Measurements from ENCODE around the gene INTS1. TPM values are rescaled to one million over a fixed set of nuclear protein-coding genes. Genes with fewer than 3 reads are reported as not detected.

INTS1 gene
- total RNA-seq, 1 donor: 66.2 TPM

GRCh38 chr7:1430056-1430845, 73.9 kb downstream of the INTS1 start:
- Histone ChIP-seq H3K27ac (ENCODE audit: low read depth, low read length) (no peak overlapping the region), H3K4me1 (ENCODE audit: insufficient read depth, low read length) (peaks cover 6% of the 10 kb centered on the region), H2AFZ (ENCODE audit: low read length) (no peak overlapping the region), H3K9me3 (ENCODE audit: low read depth, low read length) (no peaks in the 10 kb centered on the region), H3K79me2 (ENCODE audit: insufficient read depth, low read length) (no peaks in the 10 kb centered on the region), H3K36me3 (ENCODE audit: insufficient read depth, low read length) (no peaks in the 10 kb centered on the region), H3K4me2 (ENCODE audit: insufficient read depth, low read length) (no peak overlapping the region), H3K4me3 (ENCODE audit: insufficient read depth, low read length) (no peak overlapping the region), H4K20me1 (ENCODE audit: insufficient read depth, low read length) (peaks cover 22% of the 10 kb centered on the region), H3K27me3 (ENCODE audit: insufficient read depth, low read length) (no peaks in the 10 kb centered on the region)
- TF ChIP-seq CTCF (IDR thresholded peaks at IDR 0.05; ENCODE audit: extremely low read depth, low read depth, low read length): no peak
- no peak for DNase-seq (ENCODE audit: insufficient read length, low spot score, missing footprints)

- TF ChIP-seq CTCF (IDR thresholded peaks at IDR 0.05; ENCODE audit: extremely low read depth, low read depth, low read length): no peak
- H3K9me3 ChIP-seq (ENCODE audit: low read depth, low read length): no peaks in the 10 kb centered on the region
- H3K79me2 ChIP-seq (ENCODE audit: insufficient read depth, low read length): no peaks in the 10 kb centered on the region
- no peak overlapping the region for H3K4me3 ChIP-seq (ENCODE audit: insufficient read depth, low read length)
- peaks cover 6% of the 10 kb centered on the region for H3K4me1 ChIP-seq (ENCODE audit: insufficient read depth, low read length)
- no peaks in the 10 kb centered on the region for H3K36me3 ChIP-seq (ENCODE audit: insufficient read depth, low read length)
- H3K27me3 ChIP-seq (ENCODE audit: insufficient read depth, low read length): peaks cover 7% of the 10 kb centered on the region
- H2AFZ ChIP-seq (ENCODE audit: low read length): no peak overlapping the region
- H3K27ac ChIP-seq (ENCODE audit: low read depth, low read length): no peak overlapping the region
- peaks cover 15% of the 10 kb centered on the region for H4K20me1 ChIP-seq (ENCODE audit: insufficient read depth, low read length)
- peak; percentile 96 for DNase-seq (ENCODE audit: insufficient read length, low spot score, missing footprints)
- no peak overlapping the region for H3K4me2 ChIP-seq (ENCODE audit: insufficient read depth, low read length)
These were observed 75.2 kb downstream of the INTS1 start for GRCh38 chr7:1428941-1429501.

GRCh38 chr7:1427064-1427657, 77.0 kb downstream of the INTS1 start:
- TF ChIP-seq CTCF (IDR thresholded peaks at IDR 0.05; ENCODE audit: extremely low read depth, low read depth, low read length): no peak
- no peak for DNase-seq (ENCODE audit: insufficient read length, low spot score, missing footprints)
- Histone ChIP-seq H3K36me3 (ENCODE audit: insufficient read depth, low read length) (no peaks in the 10 kb centered on the region), H3K4me1 (ENCODE audit: insufficient read depth, low read length) (no peaks in the 10 kb centered on the region), H4K20me1 (ENCODE audit: insufficient read depth, low read length) (peaks cover 3% of the 10 kb centered on the region), H3K9me3 (ENCODE audit: low read depth, low read length) (no peaks in the 10 kb centered on the region), H3K79me2 (ENCODE audit: insufficient read depth, low read length) (no peaks in the 10 kb centered on the region), H3K27me3 (ENCODE audit: insufficient read depth, low read length) (peaks cover 19% of the 10 kb centered on the region), H3K4me2 (ENCODE audit: insufficient read depth, low read length) (no peak overlapping the region), H3K4me3 (ENCODE audit: insufficient read depth, low read length) (no peak overlapping the region), H3K27ac (ENCODE audit: low read depth, low read length) (no peak overlapping the region), H2AFZ (ENCODE audit: low read length) (no peak overlapping the region)

GRCh38 chr7:1426474-1426873, 77.7 kb downstream of the INTS1 start:
- Histone ChIP-seq H3K4me2 (ENCODE audit: insufficient read depth, low read length) (no peak overlapping the region), H4K20me1 (ENCODE audit: insufficient read depth, low read length) (no peaks in the 10 kb centered on the region), H2AFZ (ENCODE audit: low read length) (no peak overlapping the region), H3K27ac (ENCODE audit: low read depth, low read length) (no peak overlapping the region), H3K4me1 (ENCODE audit: insufficient read depth, low read length) (no peaks in the 10 kb centered on the region), H3K79me2 (ENCODE audit: insufficient read depth, low read length) (no peaks in the 10 kb centered on the region), H3K9me3 (ENCODE audit: low read depth, low read length) (no peaks in the 10 kb centered on the region), H3K36me3 (ENCODE audit: insufficient read depth, low read length) (no peaks in the 10 kb centered on the region), H3K4me3 (ENCODE audit: insufficient read depth, low read length) (no peak overlapping the region), H3K27me3 (ENCODE audit: insufficient read depth, low read length) (peaks cover 19% of the 10 kb centered on the region)
- TF ChIP-seq CTCF (IDR thresholded peaks at IDR 0.05; ENCODE audit: extremely low read depth, low read depth, low read length): no peak
- DNase-seq (ENCODE audit: insufficient read length, low spot score, missing footprints): no peak
